Stimulated activated CD4-positive, alpha-beta T cell treated with anti-CD3 and anti-CD28 coated beads, Interleukin-12 subunit alpha, Interleukin-12 subunit beta, amount 100 ng/mL, for 48 hours (primary cell): ENCODE measurements around the gene GPC3.
"Not testable (repeated sequence)": the region's sequence is repeated elsewhere in the genome, so short reads cannot be mapped to it uniquely, and the experiment has no call there.

ENCODE experiments used
- DNase-seq, 3 donors: peaks; one replicate each; pipeline ENCODE4 v3.0.0-alpha.2; 2020; ENCODE audit warnings: low read depth in 2 of 3, low spot score in 1 of 3

GPC3 gene

GRCh38 chrX:133999031-133999705, 13.8 kb upstream of the GPC3 start:
- no peak for DNase-seq

GRCh38 chrX:133995759-133996158, 10.4 kb upstream of the GPC3 start:
- DNase-seq: no peak

- DNase-seq: no peak
These were observed 9.2 kb upstream of the GPC3 start for GRCh38 chrX:133994576-133994975.

GRCh38 chrX:133992882-133993281, 7.5 kb upstream of the GPC3 start:
- DNase-seq: no peak

GRCh38 chrX:133991814-133992213, 6.4 kb upstream of the GPC3 start:
- no peak for DNase-seq

- not testable (repeated sequence) for DNase-seq
These were observed 5.7 kb upstream of the GPC3 start for GRCh38 chrX:133991057-133991456.

GRCh38 chrX:133989993-133990392, 4.6 kb upstream of the GPC3 start:
- DNase-seq: no peak

- DNase-seq: no peak
These were observed 4.1 kb upstream of the GPC3 start for GRCh38 chrX:133989490-133989889.

GRCh38 chrX:133988010-133988409, 2.6 kb upstream of the GPC3 start:
- no peak for DNase-seq

- no peak for DNase-seq
These were observed 1.8 kb upstream of the GPC3 start for GRCh38 chrX:133987188-133987587.

GRCh38 chrX:133985967-133986683, 731 bp upstream of the GPC3 start:
- no peak for DNase-seq

GRCh38 chrX:133984857-133985163, 584 bp downstream of the GPC3 start:
- DNase-seq: no peak

GRCh38 chrX:133983974-133984845, 1.2 kb downstream of the GPC3 start:
- DNase-seq: no peak

- DNase-seq: no peak
These were observed 2.0 kb downstream of the GPC3 start for GRCh38 chrX:133983256-133983973.

- DNase-seq: no peak
These were observed 3.5 kb downstream of the GPC3 start for GRCh38 chrX:133981924-133982323.

- DNase-seq: no peak
These were observed 4.4 kb downstream of the GPC3 start for GRCh38 chrX:133980832-133981588.

GRCh38 chrX:133980406-133980805, 5.0 kb downstream of the GPC3 start:
- DNase-seq: no peak

- DNase-seq: no peak
These were observed 5.7 kb downstream of the GPC3 start for GRCh38 chrX:133979641-133980230.

GRCh38 chrX:133973704-133974103, 11.7 kb downstream of the GPC3 start:
- no peak for DNase-seq

- DNase-seq: no peak
These were observed 12.5 kb downstream of the GPC3 start for GRCh38 chrX:133972916-133973315.
